Smooth muscle cell (in vitro differentiated cells): ENCODE measurements around the gene SAMD5. TPM values are rescaled to one million over a fixed set of nuclear protein-coding genes. Genes with fewer than 3 reads are reported as not detected.

Experiments
- DNase-seq: peaks from one replicate; lab custom pipeline; 2025; ENCODE audit not compliant: unreplicated experiment; lab: John Stamatoyannopoulos, UW
- H2AFZ ChIP-seq: fragments of 200-600 bp; sonication (generic); 2 replicates; pipeline ENCODE4 v1.6.0; 2016; ENCODE audit warnings: antibody characterized with exemption, low read depth, mild to moderate bottlenecking
- H3F3A ChIP-seq: fragments of 200-600 bp; sonication (generic); 2 replicates; pipeline ENCODE4 v1.6.0; 2017; ENCODE audit warnings: antibody characterized with exemption, low read depth
- H3K27ac ChIP-seq: fragments of 200-600 bp; sonication (generic); 2 replicates; pipeline ENCODE4 v1.5.1; 2016; ENCODE audit warnings: low read depth, mild to moderate bottlenecking
- H3K27me3 ChIP-seq: fragments of 200-600 bp; sonication (generic); 2 replicates; pipeline ENCODE4 v1.6.1; 2016; ENCODE audit warnings: low read depth, mild to moderate bottlenecking
- H3K36me3 ChIP-seq: fragments of 200-600 bp; sonication (generic); 2 replicates; pipeline ENCODE4 v1.5.1; 2016; ENCODE audit warnings: low read depth
- H3K4me1 ChIP-seq: fragments of 200-600 bp; sonication (generic); 2 replicates; pipeline ENCODE4 v1.5.1; 2016; ENCODE audit warnings: low read depth
- H3K4me2 ChIP-seq: fragments of 200-600 bp; sonication (generic); 2 replicates; pipeline ENCODE4 v1.6.0; 2016; ENCODE audit warnings: mild to moderate bottlenecking
- H3K4me3 ChIP-seq: fragments of 200-600 bp; sonication (generic); 2 replicates; pipeline ENCODE4 v1.5.1; 2016; ENCODE audit warnings: mild to moderate bottlenecking
- H3K79me2 ChIP-seq: fragments of 200-600 bp; sonication (generic); 2 replicates; pipeline ENCODE4 v1.6.0; 2016; ENCODE audit warnings: low read depth, mild to moderate bottlenecking
- H3K9ac ChIP-seq: fragments of 200-600 bp; sonication (generic); 2 replicates; pipeline ENCODE4 v1.6.0; 2016; ENCODE audit warnings: low read depth
- H3K9me3 ChIP-seq: fragments of 200-600 bp; sonication (generic); replicated peaks from 2 replicates; pipeline ENCODE4 v1.5.1; 2016; ENCODE audit warnings: low read depth
- H4K20me1 ChIP-seq: fragments of 200-600 bp; sonication (generic); 2 replicates; pipeline ENCODE4 v1.6.0; 2016; ENCODE audit warnings: low read depth
- WGBS: methylation state at CpG from one replicate; pipeline ENCODE4 v1.1.7; 2016; ENCODE audit warnings: low lambda C conversion rate; 5-methylcytosine and 5-hydroxymethylcytosine counted together
- polyA plus RNA-seq: library from polyadenylated mRNA; unstranded; fragments of >200 nt; fragmentation: Nextera tagmentation; extraction: Ambion mirVana; gene quantifications from 2 replicates; pipeline ENCODE4 v1.2.1, GENCODE V29; 2016
- total RNA-seq: library from RNA; depleted of rRNA; stranded (reverse); fragments of >200 nt; gene quantifications from 2 replicates; pipeline ENCODE4 v1.2.3, GENCODE V29; 2014
- TF ChIP-seq, protein P1 (sequence below): fragments of 200-600 bp; sonication (generic); IDR thresholded peaks from 2 replicates; pipeline ENCODE4 v1.5.1; 2017; ENCODE audit warnings: borderline replicate concordance, mild to moderate bottlenecking, antibody characterized with exemption; ENCODE audit not compliant: insufficient read depth, poor library complexity, severe bottlenecking

SAMD5 gene
- total and polyA plus RNA-seq, 2 experiments from 2014 or later = 2.9 to 10.3 TPM

DNA sequence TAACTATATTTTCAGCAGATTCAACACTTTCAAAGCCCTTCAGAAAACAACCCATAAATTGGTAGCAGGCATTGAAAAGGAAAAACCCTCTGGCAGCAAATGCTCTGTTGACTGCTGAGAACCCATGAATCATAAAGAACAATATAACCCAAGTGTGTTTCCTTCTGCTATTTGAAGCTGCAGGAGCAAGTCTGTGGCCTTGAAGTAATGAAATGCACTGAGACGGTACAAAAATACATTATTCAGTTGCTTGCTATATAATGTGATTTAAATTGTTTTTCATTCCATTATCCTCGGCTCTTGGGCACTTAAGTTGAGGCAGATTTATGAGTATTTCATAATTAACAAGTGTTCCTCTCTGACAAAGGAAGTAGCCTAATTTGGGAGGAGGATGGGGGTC is 40.6 kb upstream of the SAMD5 start:
- no peak for DNase-seq
- Histone ChIP-seq H2AFZ (no peak overlapping the region), H3K27ac (no peak overlapping the region), H3K9me3 (peaks cover 3% of the 10 kb centered on the region), H4K20me1 (no peaks in the 10 kb centered on the region), H3K9ac (no peak overlapping the region), H3K36me3 (no peaks in the 10 kb centered on the region), H3F3A (no peaks in the 10 kb centered on the region), H3K4me2 (no peak overlapping the region), H3K79me2 (no peaks in the 10 kb centered on the region), H3K4me1 (no peaks in the 10 kb centered on the region), H3K27me3 (no peaks in the 10 kb centered on the region), H3K4me3 (no peak overlapping the region)
- TF ChIP-seq, protein P1, sequence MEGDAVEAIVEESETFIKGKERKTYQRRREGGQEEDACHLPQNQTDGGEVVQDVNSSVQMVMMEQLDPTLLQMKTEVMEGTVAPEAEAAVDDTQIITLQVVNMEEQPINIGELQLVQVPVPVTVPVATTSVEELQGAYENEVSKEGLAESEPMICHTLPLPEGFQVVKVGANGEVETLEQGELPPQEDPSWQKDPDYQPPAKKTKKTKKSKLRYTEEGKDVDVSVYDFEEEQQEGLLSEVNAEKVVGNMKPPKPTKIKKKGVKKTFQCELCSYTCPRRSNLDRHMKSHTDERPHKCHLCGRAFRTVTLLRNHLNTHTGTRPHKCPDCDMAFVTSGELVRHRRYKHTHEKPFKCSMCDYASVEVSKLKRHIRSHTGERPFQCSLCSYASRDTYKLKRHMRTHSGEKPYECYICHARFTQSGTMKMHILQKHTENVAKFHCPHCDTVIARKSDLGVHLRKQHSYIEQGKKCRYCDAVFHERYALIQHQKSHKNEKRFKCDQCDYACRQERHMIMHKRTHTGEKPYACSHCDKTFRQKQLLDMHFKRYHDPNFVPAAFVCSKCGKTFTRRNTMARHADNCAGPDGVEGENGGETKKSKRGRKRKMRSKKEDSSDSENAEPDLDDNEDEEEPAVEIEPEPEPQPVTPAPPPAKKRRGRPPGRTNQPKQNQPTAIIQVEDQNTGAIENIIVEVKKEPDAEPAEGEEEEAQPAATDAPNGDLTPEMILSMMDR = no peak
- 82% methylated on average over 2 of the region's 2 CpGs for WGBS

DNA sequence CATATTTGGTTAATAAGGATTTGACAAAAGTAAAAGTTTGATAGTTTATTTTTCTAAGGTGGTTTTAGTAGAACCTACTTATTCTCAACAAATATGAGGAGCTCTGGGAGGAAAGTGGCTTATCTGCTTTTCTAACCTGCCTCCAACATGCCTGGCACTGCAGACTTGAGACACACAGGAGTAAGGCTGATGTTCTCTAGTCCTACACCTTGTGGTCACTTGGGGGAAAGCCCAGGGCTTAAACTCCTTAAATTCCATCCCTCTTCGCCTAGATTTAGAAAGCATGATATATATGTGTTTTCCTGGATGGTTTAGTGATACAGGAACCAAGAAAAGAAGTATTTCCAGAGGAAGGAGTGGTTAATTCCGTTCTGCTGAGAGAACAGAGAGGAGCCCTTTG is 39.9 kb upstream of the SAMD5 start:
- no peak overlapping the region for H3K27ac ChIP-seq
- no peaks in the 10 kb centered on the region for H3F3A ChIP-seq
- DNase-seq = no peak
- no peak overlapping the region for H3K4me2 ChIP-seq
- H3K9me3 ChIP-seq = peaks cover 7% of the 10 kb centered on the region
- TF ChIP-seq, protein P1 = no peak
- H3K79me2 ChIP-seq = no peaks in the 10 kb centered on the region
- no peak overlapping the region for H2AFZ ChIP-seq
- H4K20me1 ChIP-seq = no peaks in the 10 kb centered on the region
- H3K36me3 ChIP-seq = no peaks in the 10 kb centered on the region
- H3K9ac ChIP-seq = no peak overlapping the region
- H3K4me3 ChIP-seq = no peak overlapping the region
- H3K4me1 ChIP-seq = no peaks in the 10 kb centered on the region
- WGBS = 87% methylated on average over 2 of the region's 2 CpGs
- H3K27me3 ChIP-seq = no peaks in the 10 kb centered on the region

DNA sequence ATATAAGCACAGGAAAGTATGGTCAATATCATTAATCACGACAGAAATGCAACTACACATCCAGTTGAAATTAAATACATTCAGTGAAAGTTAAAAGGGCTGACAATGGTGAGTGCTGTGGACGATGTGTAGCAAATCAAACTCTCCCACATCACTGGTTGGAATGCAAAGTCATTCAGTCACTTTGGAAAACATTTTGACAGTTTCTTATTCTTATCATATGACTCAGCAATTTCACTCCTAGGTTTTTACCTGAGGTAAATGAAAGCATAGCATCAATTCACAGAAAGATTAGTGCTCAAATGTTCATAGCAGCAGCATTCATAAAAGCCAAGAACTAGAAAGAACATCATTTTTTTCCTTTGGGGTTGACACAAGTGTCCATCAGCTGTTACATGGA is 28.6 kb upstream of the SAMD5 start:
- DNase-seq = no peak
- no peak overlapping the region for H3K27ac ChIP-seq
- WGBS = 92% methylated on average over 2 of the region's 2 CpGs
- H3K4me2 ChIP-seq = no peak overlapping the region
- no peaks in the 10 kb centered on the region for H3K36me3 ChIP-seq
- no peaks in the 10 kb centered on the region for H3K79me2 ChIP-seq
- H3F3A ChIP-seq = no peaks in the 10 kb centered on the region
- no peak overlapping the region for H3K4me3 ChIP-seq
- no peaks in the 10 kb centered on the region for H3K4me1 ChIP-seq
- H2AFZ ChIP-seq = no peak overlapping the region
- TF ChIP-seq, protein P1 = no peak
- no peaks in the 10 kb centered on the region for H3K27me3 ChIP-seq
- H4K20me1 ChIP-seq = no peaks in the 10 kb centered on the region
- no peak overlapping the region for H3K9ac ChIP-seq
- H3K9me3 ChIP-seq = no peaks in the 10 kb centered on the region

DNA sequence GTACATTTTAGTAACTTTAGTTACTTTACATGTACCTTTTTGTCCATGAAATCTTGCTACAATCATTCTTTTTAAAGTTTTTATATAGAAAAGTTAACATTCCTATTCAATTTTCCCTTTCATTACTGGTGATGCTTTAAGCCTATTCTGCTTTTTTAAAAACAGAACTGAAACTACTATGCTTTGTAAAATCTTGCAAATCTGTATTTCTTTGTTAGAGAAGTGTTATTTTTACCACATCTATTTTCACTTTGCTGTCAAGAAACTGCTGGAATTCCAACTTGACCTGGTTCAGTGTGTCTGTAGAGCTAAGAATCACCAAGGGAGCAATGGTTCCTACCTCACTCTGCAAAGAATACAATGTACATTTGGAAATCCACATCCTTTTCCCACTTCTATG is 21.8 kb upstream of the SAMD5 start:
- TF ChIP-seq, protein P1 = no peak
- H3K36me3 ChIP-seq = no peaks in the 10 kb centered on the region
- H2AFZ ChIP-seq = no peak overlapping the region
- no peak for DNase-seq
- no peaks in the 10 kb centered on the region for H3K27me3 ChIP-seq
- H4K20me1 ChIP-seq = no peaks in the 10 kb centered on the region
- H3K79me2 ChIP-seq = no peaks in the 10 kb centered on the region
- no peaks in the 10 kb centered on the region for H3K4me1 ChIP-seq
- no peaks in the 10 kb centered on the region for H3F3A ChIP-seq
- H3K27ac ChIP-seq = no peak overlapping the region
- no peak overlapping the region for H3K9ac ChIP-seq
- no peaks in the 10 kb centered on the region for H3K9me3 ChIP-seq
- no peak overlapping the region for H3K4me3 ChIP-seq
- no peak overlapping the region for H3K4me2 ChIP-seq
